ENCODE data around the gene GSTP1. TPM values are rescaled to one million over a fixed set of nuclear protein-coding genes. Genes with fewer than 3 reads are reported as not detected.

Gene GSTP1
- total and polyA plus RNA-seq, 2 donors from 2014 or later = 800 to 1,687 TPM

- Histone ChIP-seq H3K9ac (ENCODE audit: low read length in 3 of 3) (no peak overlapping the region), H3K27me3 (ENCODE audit: control insufficient read depth, insufficient read depth, low read length) (no peaks in the 10 kb centered on the region), H3K4me1 (ENCODE audit: control insufficient read depth in 2 of 3, insufficient read depth in 2 of 3, low read depth in 1 of 3, low read length in 3 of 3) (no peaks in the 10 kb centered on the region), H3K36me3 (ENCODE audit: control insufficient read depth in 2 of 3, insufficient read depth in 3 of 3, low read length in 3 of 3) (no peaks in the 10 kb centered on the region), H3K9me3 (ENCODE audit: control insufficient read depth in 2 of 3, insufficient read depth in 1 of 3, low read length in 3 of 3) (no peaks in the 10 kb centered on the region), H3K27ac (ENCODE audit: low read depth in 2 of 2, low read length in 2 of 2) (no peak overlapping the region), H3K4me3 (ENCODE audit: low read length in 3 of 3) (no peak overlapping the region)
- DNase-seq (no peak), FAIRE-seq (no peak)
- TF ChIP-seq CTCF (IDR thresholded peaks at IDR 0.05; ENCODE audit: borderline replicate concordance, extremely low read depth, insufficient read depth) = no peak
- intact Hi-C loops (cut with DNase I) = no loop called here
Measured at GRCh38 chr11:67535561-67535960, 48.1 kb upstream of the GSTP1 start.

GRCh38 chr11:67538306-67538705 is 45.3 kb upstream of the GSTP1 start:
- intact Hi-C loops (cut with DNase I) = no loop called here
- Histone ChIP-seq H3K27me3 (ENCODE audit: control insufficient read depth, insufficient read depth, low read length) (no peaks in the 10 kb centered on the region), H3K4me1 (ENCODE audit: control insufficient read depth in 2 of 3, insufficient read depth in 2 of 3, low read depth in 1 of 3, low read length in 3 of 3) (peaks cover 0 to under 1% (median 0%) of the 10 kb centered on the region in 3 donors), H3K4me3 (ENCODE audit: low read length in 3 of 3) (no peak overlapping the region), H3K9me3 (ENCODE audit: control insufficient read depth in 2 of 3, insufficient read depth in 1 of 3, low read length in 3 of 3) (no peaks in the 10 kb centered on the region), H3K27ac (ENCODE audit: low read depth in 2 of 2, low read length in 2 of 2) (no peak overlapping the region), H3K36me3 (ENCODE audit: control insufficient read depth in 2 of 3, insufficient read depth in 3 of 3, low read length in 3 of 3) (no peaks in the 10 kb centered on the region), H3K9ac (ENCODE audit: low read length in 3 of 3) (no peak overlapping the region)
- TF ChIP-seq CTCF (IDR thresholded peaks at IDR 0.05; ENCODE audit: borderline replicate concordance, extremely low read depth, insufficient read depth) = no peak
- no peak for DNase-seq
- FAIRE-seq = no peak

- Histone ChIP-seq H3K36me3 (ENCODE audit: control insufficient read depth in 2 of 3, insufficient read depth in 3 of 3, low read length in 3 of 3) (no peaks in the 10 kb centered on the region), H3K27ac (ENCODE audit: low read depth in 2 of 2, low read length in 2 of 2) (no peak overlapping the region), H3K27me3 (ENCODE audit: control insufficient read depth, insufficient read depth, low read length) (no peaks in the 10 kb centered on the region), H3K4me3 (ENCODE audit: low read length in 3 of 3) (no peak overlapping the region), H3K9ac (ENCODE audit: low read length in 3 of 3) (no peak overlapping the region), H3K9me3 (ENCODE audit: control insufficient read depth in 2 of 3, insufficient read depth in 1 of 3, low read length in 3 of 3) (no peaks in the 10 kb centered on the region), H3K4me1 (ENCODE audit: control insufficient read depth in 2 of 3, insufficient read depth in 2 of 3, low read depth in 1 of 3, low read length in 3 of 3) (peaks cover 0 to 4% (median 3%) of the 10 kb centered on the region in 3 donors)
- no peak for TF ChIP-seq CTCF (IDR thresholded peaks at IDR 0.05; ENCODE audit: borderline replicate concordance, extremely low read depth, insufficient read depth)
- FAIRE-seq (no peak), DNase-seq (no peak)
- intact Hi-C loops (cut with DNase I) = no loop called here
Measured at GRCh38 chr11:67538823-67539505, 44.6 kb upstream of the GSTP1 start.

- Histone ChIP-seq H3K36me3 (ENCODE audit: control insufficient read depth in 2 of 3, insufficient read depth in 3 of 3, low read length in 3 of 3) (no peaks in the 10 kb centered on the region), H3K9me3 (ENCODE audit: control insufficient read depth in 2 of 3, insufficient read depth in 1 of 3, low read length in 3 of 3) (no peaks in the 10 kb centered on the region), H3K27ac (ENCODE audit: low read depth in 2 of 2, low read length in 2 of 2) (no peak overlapping the region), H3K4me3 (ENCODE audit: low read length in 3 of 3) (no peak overlapping the region), H3K9ac (ENCODE audit: low read length in 3 of 3) (no peak overlapping the region), H3K4me1 (ENCODE audit: control insufficient read depth in 2 of 3, insufficient read depth in 2 of 3, low read depth in 1 of 3, low read length in 3 of 3) (peaks cover 0 to 8% (median 4%) of the 10 kb centered on the region in 3 donors), H3K27me3 (ENCODE audit: control insufficient read depth, insufficient read depth, low read length) (no peaks in the 10 kb centered on the region)
- no peak for TF ChIP-seq CTCF (IDR thresholded peaks at IDR 0.05; ENCODE audit: borderline replicate concordance, extremely low read depth, insufficient read depth)
- FAIRE-seq (no peak), DNase-seq (no peak)
- intact Hi-C loops (cut with DNase I) = no loop called here
Measured at GRCh38 chr11:67539550-67539949, 44.1 kb upstream of the GSTP1 start.
